Subcutaneous abdominal adipose tissue (tissue), 5 donors: Measurements from ENCODE around the gene SNTA1.

Experiments
- H3K27ac ChIP-seq: one replicate; pipeline ENCODE4 v1.7.0; 2013; ENCODE audit warnings: low read depth, mild to moderate bottlenecking, inconsistent platforms, low read length, moderate library complexity
- H3K27me3 ChIP-seq, 5 donors: one replicate each; pipeline ENCODE4 v1.7.0; 2013; ENCODE audit warnings: low read length in 5 of 5, inconsistent platforms in 1 of 5; ENCODE audit not compliant: control insufficient read depth in 5 of 5, insufficient read depth in 4 of 5
- H3K36me3 ChIP-seq, 5 donors: one replicate each; pipeline ENCODE4 v1.7.0; 2013; ENCODE audit warnings: low read length in 5 of 5; ENCODE audit not compliant: control insufficient read depth in 5 of 5, insufficient read depth in 5 of 5
- H3K4me1 ChIP-seq, 5 donors: one replicate each; pipeline ENCODE4 v1.7.0; 2013; ENCODE audit warnings: low read length in 5 of 5, mild to moderate bottlenecking in 3 of 5, moderate library complexity in 1 of 5; ENCODE audit not compliant: control insufficient read depth in 5 of 5, insufficient read depth in 5 of 5
- H3K4me3 ChIP-seq, 5 donors: one replicate each; pipeline ENCODE4 v1.7.0; 2013; ENCODE audit warnings: low read length in 5 of 5, low read depth in 1 of 5
- H3K9ac ChIP-seq, 5 donors: one replicate each; pipeline ENCODE4 v1.7.0; 2013; ENCODE audit warnings: low read length in 5 of 5, mild to moderate bottlenecking in 4 of 5, moderate library complexity in 3 of 5
- H3K9me3 ChIP-seq, 5 donors: one replicate each; pipeline ENCODE4 v1.7.0; 2013; ENCODE audit warnings: low read length in 5 of 5; ENCODE audit not compliant: control insufficient read depth in 5 of 5
- donor health status: healthy.
- donor health status: healthy.
- donor health status: healthy.
- donor health status: healthy.
- donor health status: healthy.

The SNTA1 gene

GRCh38 chr20:33373735-33374605 is 69.6 kb downstream of the SNTA1 start:
- H3K4me3 ChIP-seq, result no peak overlapping the region
- H3K27me3 ChIP-seq, result no peaks in the 10 kb centered on the region
- no peaks in the 10 kb centered on the region for H3K9me3 ChIP-seq
- no peak overlapping the region for H3K27ac ChIP-seq
- peaks cover 25 to 78% (median 62%) of the 10 kb centered on the region in 5 donors for H3K36me3 ChIP-seq
- H3K4me1 ChIP-seq, result no peaks in the 10 kb centered on the region
- H3K9ac ChIP-seq, result no peak overlapping the region

DNA sequence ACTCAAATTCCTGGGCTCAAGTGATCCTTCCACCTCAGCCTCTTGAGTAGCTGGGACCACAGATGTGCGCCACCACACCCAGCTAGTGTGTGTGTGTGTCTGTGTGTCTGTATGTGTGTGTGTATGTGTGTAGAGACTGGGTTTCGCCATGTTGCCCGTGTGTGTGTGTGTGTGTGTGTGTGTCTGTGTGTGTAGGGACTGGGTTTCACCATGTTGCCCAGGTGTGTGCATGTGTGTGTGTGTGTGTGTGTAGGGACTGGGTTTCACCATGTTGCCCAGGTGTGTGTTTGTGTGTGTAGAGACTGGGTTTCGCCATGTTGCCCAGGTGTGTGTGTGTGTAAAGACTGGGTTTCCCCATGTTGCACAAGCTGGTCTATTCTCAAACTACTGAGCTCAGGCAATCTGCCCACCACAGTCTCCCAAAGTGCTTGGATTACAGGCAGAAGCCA is 70.5 kb downstream of the SNTA1 start:
- Histone ChIP-seq H3K9me3 (no peaks in the 10 kb centered on the region), H3K4me1 (no peaks in the 10 kb centered on the region), H3K4me3 (no peak overlapping the region), H3K9ac (no peak overlapping the region), H3K36me3 (peaks cover 22 to 70% (median 56%) of the 10 kb centered on the region in 5 donors), H3K27me3 (no peaks in the 10 kb centered on the region), H3K27ac (no peak overlapping the region)

- no peak overlapping the region for H3K9ac ChIP-seq
- H3K36me3 ChIP-seq, result peaks cover 31 to 75% (median 72%) of the 10 kb centered on the region in 5 donors
- H3K4me3 ChIP-seq, result no peak overlapping the region
- no peak overlapping the region for H3K27ac ChIP-seq
- no peaks in the 10 kb centered on the region for H3K27me3 ChIP-seq
- no peaks in the 10 kb centered on the region for H3K9me3 ChIP-seq
- H3K4me1 ChIP-seq, result no peaks in the 10 kb centered on the region
These were observed 73.3 kb downstream of the SNTA1 start for GRCh38 chr20:33370291-33370690.

DNA sequence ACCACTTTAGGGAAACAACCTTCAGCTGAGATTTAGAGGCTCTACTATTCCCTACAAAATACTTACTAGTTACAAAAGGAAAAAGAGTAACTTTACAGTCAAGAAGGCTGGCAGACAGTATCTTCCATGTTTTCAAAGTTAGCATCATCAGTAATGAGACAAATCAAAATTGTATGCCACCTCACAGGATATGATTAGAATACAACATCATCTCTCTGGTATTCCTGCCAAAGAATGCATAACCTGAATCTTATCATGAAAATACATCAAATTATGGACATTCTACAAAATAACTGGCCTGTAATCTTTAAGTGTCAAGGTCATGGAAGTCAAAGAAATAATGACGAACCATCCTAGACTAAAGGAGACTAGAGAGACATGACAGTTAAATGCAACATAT is 80.7 kb downstream of the SNTA1 start:
- Histone ChIP-seq H3K27ac (no peak overlapping the region), H3K36me3 (peaks cover 40 to 94% (median 78%) of the 10 kb centered on the region in 5 donors), H3K9ac (no peak overlapping the region), H3K9me3 (no peaks in the 10 kb centered on the region), H3K4me1 (no peaks in the 10 kb centered on the region), H3K27me3 (no peaks in the 10 kb centered on the region), H3K4me3 (no peak overlapping the region)

GRCh38 chr20:33359399-33360261 is 83.9 kb downstream of the SNTA1 start:
- H3K4me1 ChIP-seq, result no peaks in the 10 kb centered on the region
- no peak overlapping the region for H3K27ac ChIP-seq
- no peaks in the 10 kb centered on the region for H3K27me3 ChIP-seq
- no peaks in the 10 kb centered on the region for H3K9me3 ChIP-seq
- peaks cover 26 to 82% (median 61%) of the 10 kb centered on the region in 5 donors for H3K36me3 ChIP-seq
- no peak overlapping the region for H3K4me3 ChIP-seq
- H3K9ac ChIP-seq, result no peak overlapping the region
